IPS-20b (cell line): Measurements from ENCODE around the gene ZNF333.

Experiments used
- H3K27ac ChIP-seq: one replicate; pipeline ENCODE4 v1.5.1; 2013; ENCODE audit warnings: low read length
- H3K27me3 ChIP-seq: 2 replicates; pipeline ENCODE4 v1.6.1; 2013; ENCODE audit warnings: mild to moderate bottlenecking, low read length, inconsistent platforms; ENCODE audit not compliant: insufficient read depth
- H3K36me3 ChIP-seq: 2 replicates; pipeline ENCODE4 v1.6.1; 2013; ENCODE audit warnings: low read depth, mild to moderate bottlenecking, inconsistent platforms, low read length, moderate library complexity; ENCODE audit not compliant: insufficient read depth
- H3K4me1 ChIP-seq: 2 replicates; pipeline ENCODE4 v1.6.1; 2013; ENCODE audit warnings: mild to moderate bottlenecking, control low read depth, inconsistent platforms, low read length, moderate library complexity; ENCODE audit not compliant: insufficient read depth
- H3K4me3 ChIP-seq: 2 replicates; pipeline ENCODE4 v1.5.1; 2013; ENCODE audit warnings: mild to moderate bottlenecking, low read length, inconsistent platforms
- H3K9ac ChIP-seq: 2 replicates; pipeline ENCODE4 v1.6.1; 2013; ENCODE audit warnings: low read depth, mild to moderate bottlenecking, inconsistent platforms, low read length, moderate library complexity
- H3K9me3 ChIP-seq: 2 replicates; pipeline ENCODE4 v1.6.1; 2013; ENCODE audit warnings: mild to moderate bottlenecking, low read depth, low read length, inconsistent platforms; ENCODE audit not compliant: insufficient read depth

ZNF333 gene

GRCh38 chr19:14703833-14704232 lies 14.0 kb downstream of the ZNF333 start:
- Histone ChIP-seq H3K9me3 (no peaks in the 10 kb centered on the region), H3K36me3 (peaks cover 66% of the 10 kb centered on the region), H3K4me1 (no peaks in the 10 kb centered on the region), H3K27me3 (no peaks in the 10 kb centered on the region), H3K4me3 (no peak overlapping the region), H3K9ac (no peak overlapping the region), H3K27ac (no peak overlapping the region)

DNA sequence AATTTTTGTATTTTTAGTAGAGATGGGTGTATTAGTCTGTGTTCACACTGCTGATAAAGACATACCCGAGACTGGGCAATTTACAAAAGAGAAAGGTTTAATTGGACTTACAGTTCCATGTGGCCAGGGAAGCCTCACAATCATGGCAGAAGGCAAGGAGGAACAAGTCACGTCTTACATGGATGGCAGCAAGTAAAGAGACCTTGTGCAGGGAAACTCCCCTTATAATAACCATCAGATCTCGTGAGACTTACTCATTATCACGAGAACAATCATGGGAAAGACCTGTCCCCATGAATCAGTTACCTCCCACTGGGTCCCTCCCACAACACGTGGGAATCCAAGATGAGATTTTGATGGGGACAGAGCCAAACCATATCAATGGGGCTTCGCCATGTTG lies 14.6 kb downstream of the ZNF333 start:
- no peak overlapping the region for H3K9ac ChIP-seq
- no peak overlapping the region for H3K4me3 ChIP-seq
- no peaks in the 10 kb centered on the region for H3K9me3 ChIP-seq
- H3K4me1 ChIP-seq, result no peaks in the 10 kb centered on the region
- peaks cover 67% of the 10 kb centered on the region for H3K36me3 ChIP-seq
- H3K27me3 ChIP-seq, result no peaks in the 10 kb centered on the region
- no peak overlapping the region for H3K27ac ChIP-seq

DNA sequence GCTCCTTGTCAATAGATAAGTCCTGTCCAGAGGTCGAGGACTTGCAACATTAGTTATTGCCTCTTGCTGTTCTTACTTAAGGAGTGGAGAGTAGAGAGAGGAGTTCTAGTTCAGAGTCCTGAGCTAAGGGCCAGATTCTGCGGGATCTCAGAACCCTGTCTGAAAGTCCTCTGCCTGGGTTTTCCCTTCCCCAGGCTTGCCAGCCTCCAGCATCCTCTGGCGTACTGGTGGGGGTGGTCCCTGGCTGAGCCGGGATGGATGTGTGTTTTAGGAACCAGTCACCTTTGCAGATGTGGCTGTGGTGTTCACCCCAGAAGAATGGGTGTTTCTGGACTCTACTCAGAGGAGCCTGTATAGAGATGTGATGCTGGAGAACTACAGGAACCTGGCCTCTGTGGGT lies 26.0 kb downstream of the ZNF333 start:
- no peaks in the 10 kb centered on the region for H3K27me3 ChIP-seq
- H3K27ac ChIP-seq, result no peak overlapping the region
- no peak overlapping the region for H3K9ac ChIP-seq
- no peaks in the 10 kb centered on the region for H3K4me1 ChIP-seq
- H3K4me3 ChIP-seq, result no peak overlapping the region
- peaks cover 60% of the 10 kb centered on the region for H3K9me3 ChIP-seq
- peaks cover 51% of the 10 kb centered on the region for H3K36me3 ChIP-seq

GRCh38 chr19:14718522-14719116 lies 28.8 kb downstream of the ZNF333 start:
- Histone ChIP-seq H3K27ac (no peak overlapping the region), H3K4me1 (no peaks in the 10 kb centered on the region), H3K4me3 (no peak overlapping the region), H3K36me3 (peaks cover 45% of the 10 kb centered on the region), H3K9me3 (peaks cover 83% of the 10 kb centered on the region), H3K27me3 (no peaks in the 10 kb centered on the region), H3K9ac (no peak overlapping the region)

GRCh38 chr19:14719162-14719561 lies 29.3 kb downstream of the ZNF333 start:
- H3K4me1 ChIP-seq, result no peaks in the 10 kb centered on the region
- no peak overlapping the region for H3K27ac ChIP-seq
- H3K27me3 ChIP-seq, result no peaks in the 10 kb centered on the region
- no peak overlapping the region for H3K4me3 ChIP-seq
- peaks cover 88% of the 10 kb centered on the region for H3K9me3 ChIP-seq
- no peak overlapping the region for H3K9ac ChIP-seq
- H3K36me3 ChIP-seq, result peaks cover 45% of the 10 kb centered on the region

DNA sequence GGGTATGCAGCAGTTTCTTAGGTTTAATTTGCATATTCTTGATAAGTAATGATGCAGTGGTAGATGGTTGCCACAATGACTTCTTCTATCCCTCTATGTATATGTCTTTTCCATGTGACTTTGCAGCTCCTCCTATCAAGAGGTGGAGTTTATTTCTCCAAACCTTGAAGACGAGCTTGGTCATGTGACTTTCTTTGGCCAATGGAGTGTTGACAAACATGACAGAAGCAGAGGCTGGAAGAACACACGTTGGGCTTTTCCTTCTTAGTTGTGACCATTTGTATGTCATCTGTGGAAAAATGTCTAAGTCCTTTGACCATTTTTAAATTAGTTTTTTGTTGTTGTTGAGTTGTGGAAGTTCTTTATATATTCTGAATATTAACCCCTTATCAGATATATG lies 32.3 kb downstream of the ZNF333 start:
- peaks cover 25% of the 10 kb centered on the region for H3K36me3 ChIP-seq
- no peaks in the 10 kb centered on the region for H3K4me1 ChIP-seq
- H3K27ac ChIP-seq, result no peak overlapping the region
- H3K9me3 ChIP-seq, result peaks cover 80% of the 10 kb centered on the region
- no peak overlapping the region for H3K9ac ChIP-seq
- no peaks in the 10 kb centered on the region for H3K27me3 ChIP-seq
- no peak overlapping the region for H3K4me3 ChIP-seq

GRCh38 chr19:14728595-14728994 lies 38.7 kb downstream of the ZNF333 start:
- H3K4me1 ChIP-seq, result no peaks in the 10 kb centered on the region; the same call in 1 of the 2 replicates
- no peaks in the 10 kb centered on the region for H3K36me3 ChIP-seq
- H3K9ac ChIP-seq, result no peak overlapping the region
- no peaks in the 10 kb centered on the region for H3K27me3 ChIP-seq
- H3K4me3 ChIP-seq, result no peak overlapping the region
- H3K9me3 ChIP-seq, result peaks cover 44% of the 10 kb centered on the region; the same call in 1 of the 2 replicates
- no peak overlapping the region for H3K27ac ChIP-seq

DNA sequence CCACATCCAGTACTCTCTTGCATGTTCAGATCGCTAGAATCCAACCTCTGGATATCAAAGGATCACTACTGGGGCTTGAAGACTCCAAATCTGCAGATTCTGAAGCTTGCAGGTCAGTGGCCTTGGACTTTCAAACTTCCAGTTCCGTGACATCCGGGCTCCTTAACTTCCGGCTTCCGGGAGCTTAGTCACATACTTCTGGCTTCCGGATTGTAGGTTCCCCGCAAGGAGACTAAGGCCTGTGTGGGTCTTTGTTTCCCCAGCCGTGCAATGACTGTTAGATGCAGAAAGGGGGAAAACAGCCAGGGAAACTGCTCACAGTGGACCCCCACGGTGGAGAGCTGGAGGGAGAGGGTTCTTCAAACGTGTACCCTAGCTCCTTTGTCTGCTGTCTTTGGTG lies 41.4 kb downstream of the ZNF333 start:
- Histone ChIP-seq H3K9ac (no peak overlapping the region), H3K4me3 (no peak overlapping the region), H3K36me3 (no peaks in the 10 kb centered on the region), H3K27ac (no peak overlapping the region), H3K27me3 (no peaks in the 10 kb centered on the region), H3K4me1 (no peaks in the 10 kb centered on the region; the same call in 1 of the 2 replicates), H3K9me3 (peaks cover 37% of the 10 kb centered on the region; the same call in 1 of the 2 replicates)

DNA sequence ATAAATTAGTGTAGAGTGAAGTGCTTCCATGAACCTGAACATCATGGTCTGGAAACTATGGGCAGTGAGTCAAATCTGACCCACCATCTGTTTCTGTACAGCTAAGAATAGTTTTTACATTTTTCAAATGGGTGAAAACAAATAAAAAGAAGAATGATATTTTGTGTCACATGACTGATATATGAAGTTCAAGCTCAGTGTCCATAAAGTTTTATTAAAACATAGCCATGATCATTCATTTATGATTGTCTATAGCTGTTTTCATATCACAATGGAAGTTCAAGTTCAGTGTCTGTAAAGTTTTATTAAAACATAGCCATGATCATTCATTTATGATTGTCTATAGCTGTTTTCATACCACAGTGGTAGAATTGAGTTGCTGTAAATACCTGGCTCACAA lies 42.7 kb downstream of the ZNF333 start:
- Histone ChIP-seq H3K4me1 (no peaks in the 10 kb centered on the region; the same call in 1 of the 2 replicates), H3K9me3 (peaks cover 33% of the 10 kb centered on the region; the same call in 1 of the 2 replicates), H3K4me3 (no peak overlapping the region), H3K27ac (no peak overlapping the region), H3K36me3 (no peaks in the 10 kb centered on the region), H3K27me3 (no peaks in the 10 kb centered on the region), H3K9ac (no peak overlapping the region)

DNA sequence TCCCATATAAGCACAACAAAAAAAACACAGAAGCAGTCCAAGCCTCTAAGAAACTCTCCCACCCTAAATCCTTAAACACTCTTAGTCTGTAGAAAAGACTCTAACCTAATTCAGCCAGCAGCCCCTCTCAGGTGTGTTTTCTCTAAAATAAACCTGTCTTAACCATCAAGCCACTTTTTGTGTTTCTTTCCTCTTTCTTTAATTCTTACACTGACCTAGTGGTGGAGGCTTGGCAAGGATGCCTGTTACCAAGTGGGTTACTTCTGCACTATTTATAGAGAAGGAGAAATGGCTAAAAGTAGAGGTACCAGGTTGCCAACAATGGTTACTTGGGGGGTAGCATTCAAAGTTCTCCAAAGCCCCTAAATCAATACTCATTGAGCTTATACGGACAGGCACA lies 43.7 kb downstream of the ZNF333 start:
- H3K4me1 ChIP-seq, result no peaks in the 10 kb centered on the region; the same call in 1 of the 2 replicates
- H3K27me3 ChIP-seq, result no peaks in the 10 kb centered on the region
- H3K4me3 ChIP-seq, result no peak overlapping the region
- H3K9me3 ChIP-seq, result peaks cover 23% of the 10 kb centered on the region; the same call in 1 of the 2 replicates
- no peak overlapping the region for H3K9ac ChIP-seq
- no peak overlapping the region for H3K27ac ChIP-seq
- no peaks in the 10 kb centered on the region for H3K36me3 ChIP-seq

DNA sequence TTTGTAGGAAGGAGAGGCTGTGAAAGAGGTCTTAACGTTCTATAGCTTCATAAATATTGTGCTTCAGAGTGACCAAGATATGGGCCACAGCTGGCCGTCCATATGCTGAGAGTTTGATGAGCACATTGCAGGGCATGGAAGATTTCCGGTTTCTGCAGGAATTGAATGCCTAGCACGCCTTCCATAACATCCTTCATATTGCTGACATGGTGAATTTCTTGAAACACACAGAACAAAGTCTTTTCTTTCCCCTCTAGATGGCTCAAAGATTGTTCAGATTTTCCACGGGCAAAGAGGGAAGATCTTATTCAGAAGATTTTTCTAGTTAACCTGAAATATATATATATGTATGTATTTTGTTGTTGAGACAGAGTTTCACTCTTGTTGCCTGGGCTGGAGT lies 46.1 kb downstream of the ZNF333 start:
- no peak overlapping the region for H3K27ac ChIP-seq
- no peaks in the 10 kb centered on the region for H3K36me3 ChIP-seq
- H3K27me3 ChIP-seq, result no peaks in the 10 kb centered on the region
- no peak overlapping the region for H3K4me3 ChIP-seq
- peaks cover 16% of the 10 kb centered on the region; the same call in 1 of the 2 replicates for H3K9me3 ChIP-seq
- H3K9ac ChIP-seq, result no peak overlapping the region
- H3K4me1 ChIP-seq, result no peaks in the 10 kb centered on the region; the same call in 1 of the 2 replicates

DNA sequence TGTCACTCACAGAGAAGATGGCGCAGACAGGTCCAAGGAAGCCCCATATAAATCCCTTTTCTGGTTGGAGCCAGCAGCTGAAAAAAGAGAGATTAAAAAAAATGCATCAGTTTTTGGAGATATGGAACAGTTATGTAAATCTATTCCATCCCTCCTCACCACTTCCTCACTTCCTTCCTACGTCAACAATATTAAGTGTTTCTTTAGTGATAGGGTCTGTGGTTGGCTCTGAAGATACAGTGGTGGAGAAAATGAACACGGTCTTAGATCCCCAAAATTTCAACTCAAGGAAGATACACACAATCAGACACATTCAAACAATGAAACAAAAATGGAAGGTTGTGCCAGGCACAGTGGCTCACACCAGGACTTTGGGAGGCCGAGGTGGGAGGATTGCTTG lies 57.0 kb downstream of the ZNF333 start:
- H3K27me3 ChIP-seq, result no peaks in the 10 kb centered on the region
- peaks cover 15% of the 10 kb centered on the region for H3K9me3 ChIP-seq
- H3K4me1 ChIP-seq, result no peaks in the 10 kb centered on the region
- H3K4me3 ChIP-seq, result no peak overlapping the region
- no peak overlapping the region for H3K9ac ChIP-seq
- no peak overlapping the region for H3K27ac ChIP-seq
- peaks cover 4% of the 10 kb centered on the region; the same call in 1 of the 2 replicates for H3K36me3 ChIP-seq
